HL-60 (cell line): ENCODE results near the gene LAMA3.

Experiments used
- CTCF ChIP-seq: IDR thresholded peaks from one replicate; pipeline ENCODE4 v1.5.1; 2011; ENCODE audit warnings: low read length, control low read depth, inconsistent platforms; ENCODE audit not compliant: insufficient read depth
- GABPA ChIP-seq: IDR thresholded peaks from 2 replicates; pipeline ENCODE4 v1.6.1; 2012; ENCODE audit warnings: low read depth
- POLR2AphosphoS5 ChIP-seq: IDR thresholded peaks from 2 replicates; pipeline ENCODE4 v1.6.1; 2012; ENCODE audit warnings: low read depth
- REST ChIP-seq: IDR thresholded peaks from 2 replicates; pipeline ENCODE4 v1.6.1; 2012; ENCODE audit warnings: low read depth; ENCODE audit not compliant: insufficient replicate concordance

GRCh38 chr18:23867006-23867405, 177.8 kb downstream of the LAMA3 start:
- TF ChIP-seq CTCF (no peak), POLR2AphosphoS5 (no peak), REST (no peak), GABPA (no peak)
